GM23338 (cell line): Measurements from ENCODE around the gene SPZ1. TPM values are rescaled to one million over a fixed set of nuclear protein-coding genes. Genes with fewer than 3 reads are reported as not detected.

Experiments
- ATAC-seq: fragments of 200-7000 bp; cut with Tn5 transposase; 3 replicates; pipeline ENCODE4 v1.9.1; 2020
- DNase-seq: peaks from one replicate; pipeline ENCODE4 v3.0.0-alpha.2; 2015; ENCODE audit warnings: low spot score
- H2AFZ ChIP-seq: fragments of 200-600 bp; sonication (generic); 2 replicates; pipeline ENCODE4 v1.8.0; 2016; ENCODE audit warnings: antibody characterized with exemption, mild to moderate bottlenecking, moderate library complexity
- H3F3A ChIP-seq: fragments of 200-600 bp; sonication (generic); replicated peaks from 2 replicates; pipeline ENCODE4 v1.8.0; 2017; ENCODE audit warnings: antibody characterized with exemption, mixed run types, low read depth
- H3K27ac ChIP-seq: fragments of 200-600 bp; sonication (generic); 2 replicates; pipeline ENCODE4 v1.6.1; 2016; ENCODE audit warnings: low read depth
- H3K27me3 ChIP-seq: fragments of 200-600 bp; sonication (generic); 2 replicates; pipeline ENCODE4 v1.8.0; 2016; ENCODE audit warnings: mild to moderate bottlenecking, mixed run types, moderate library complexity; ENCODE audit not compliant: insufficient read depth
- H3K36me3 ChIP-seq: fragments of 200-600 bp; sonication (generic); 2 replicates; pipeline ENCODE4 v1.8.0; 2016; ENCODE audit warnings: mild to moderate bottlenecking; ENCODE audit not compliant: insufficient read depth
- H3K4me1 ChIP-seq: fragments of 200-600 bp; sonication (generic); 2 replicates; pipeline ENCODE4 v1.8.0; 2016; ENCODE audit warnings: mild to moderate bottlenecking, moderate library complexity; ENCODE audit not compliant: insufficient read depth
- H3K4me2 ChIP-seq: fragments of 200-600 bp; sonication (generic); 2 replicates; pipeline ENCODE4 v1.7.1; 2017; ENCODE audit warnings: mixed run types
- H3K4me3 ChIP-seq: fragments of 200-600 bp; sonication (generic); 2 replicates; pipeline ENCODE4 v1.6.1; 2016; ENCODE audit warnings: mixed run types
- H3K79me2 ChIP-seq: fragments of 200-600 bp; sonication (generic); replicated peaks from 2 replicates; pipeline ENCODE4 v1.8.0; 2017; ENCODE audit warnings: mild to moderate bottlenecking; ENCODE audit not compliant: insufficient read depth
- H3K9me2 ChIP-seq: fragments of 200-600 bp; sonication (generic); 2 replicates; pipeline ENCODE4 v1.8.0; 2017; ENCODE audit not compliant: insufficient read depth
- H4K20me1 ChIP-seq: fragments of 200-600 bp; sonication (generic); replicated peaks from 2 replicates; pipeline ENCODE4 v1.8.0; 2017; ENCODE audit warnings: mild to moderate bottlenecking; ENCODE audit not compliant: insufficient read depth
- H3K27ac Mint-ChIP-seq: 2 replicates; pipeline ENCODE4 v1.8.0; 2020; ENCODE audit warnings: inconsistent platforms, mild to moderate bottlenecking, moderate library complexity, mixed read lengths
- H3K27me3 Mint-ChIP-seq: 3 replicates; pipeline ENCODE4 v1.8.0; 2022; ENCODE audit warnings: low read depth, mild to moderate bottlenecking, moderate library complexity, mixed read lengths, inconsistent platforms; ENCODE audit not compliant: insufficient read depth, poor library complexity
- H3K36me3 Mint-ChIP-seq: 3 replicates; pipeline ENCODE4 v1.8.0; 2021; ENCODE audit warnings: low read depth, mild to moderate bottlenecking, inconsistent platforms, moderate library complexity, mixed read lengths
- H3K4me1 Mint-ChIP-seq: 3 replicates; pipeline ENCODE4 v1.8.0; 2020; ENCODE audit warnings: mild to moderate bottlenecking, inconsistent platforms, mixed read lengths
- H3K4me3 Mint-ChIP-seq: 3 replicates; pipeline ENCODE4 v1.8.0; 2021; ENCODE audit warnings: moderate library complexity, mild to moderate bottlenecking, inconsistent platforms, mixed read lengths
- H3K9me3 Mint-ChIP-seq: 3 replicates; pipeline ENCODE4 v1.8.0; 2020; ENCODE audit warnings: moderate library complexity, mild to moderate bottlenecking, inconsistent platforms, mixed read lengths
- CREB1 ChIP-seq: fragments of 250-450 bp; sonication (Bioruptor Pico); IDR thresholded peaks from 2 replicates; pipeline ENCODE4 v1.5.0; 2020; ENCODE audit warnings: low read depth, mild to moderate bottlenecking, moderate library complexity
- CTCF ChIP-seq, 2 experiments: fragments of 200-600 bp in 1 of 2; sonication (generic) in 1 of 2; conservative IDR thresholded peaks; 2 replicates each; pipeline versions ENCODE4 v1.5.1 to v1.6.1; 2016 to 2017; ENCODE audit warnings: antibody characterized with exemption in 2 of 2, low read depth in 2 of 2, mild to moderate bottlenecking in 2 of 2, moderate library complexity in 1 of 2
- EZH2phosphoT487 ChIP-seq: fragments of 200-600 bp; sonication (generic); IDR thresholded peaks from one replicate; pipeline ENCODE4 v1.8.1; 2018; ENCODE audit warnings: antibody characterized with exemption; ENCODE audit not compliant: unreplicated experiment
- JUNB ChIP-seq: IDR thresholded peaks from one replicate; pipeline ENCODE4 v1.6.1; 2016; ENCODE audit warnings: antibody characterized with exemption; ENCODE audit not compliant: unreplicated experiment
- NANOG ChIP-seq: IDR thresholded peaks from 2 replicates; pipeline ENCODE4 v1.6.1; 2016; ENCODE audit warnings: antibody characterized with exemption, borderline replicate concordance
- POLR2AphosphoS5 ChIP-seq: IDR thresholded peaks from 2 replicates; pipeline ENCODE4 v1.6.1; 2016; ENCODE audit warnings: antibody characterized with exemption, low read depth
- STAT1 ChIP-seq: IDR thresholded peaks from one replicate; pipeline ENCODE4 v1.6.1; 2016; ENCODE audit warnings: antibody characterized with exemption; ENCODE audit not compliant: unreplicated experiment
- ZNF114 ChIP-seq: fragments of 250-450 bp; sonication (Bioruptor Pico); IDR thresholded peaks from 2 replicates; pipeline ENCODE4 v1.5.0; 2020; ENCODE audit warnings: mild to moderate bottlenecking, moderate library complexity
- ZNF331 ChIP-seq: fragments of 250-450 bp; sonication (Bioruptor Pico); IDR thresholded peaks from 2 replicates; pipeline ENCODE4 v1.5.0; 2020; ENCODE audit warnings: low read depth, mild to moderate bottlenecking, moderate library complexity
- polyA plus RNA-seq: library from polyadenylated mRNA; unstranded; fragments of >200 nt; fragmentation: Nextera tagmentation; extraction: Ambion mirVana; gene quantifications from 2 replicates; pipeline ENCODE4 v1.2.1, GENCODE V29; 2016
- total RNA-seq: library from RNA; depleted of rRNA; stranded (reverse); fragments of >200 nt; shearing (Covaris generic); gene quantifications from 2 replicates; pipeline ENCODE4 v1.2.3, GENCODE V29; 2014
- TF ChIP-seq, protein P1 (sequence below): IDR thresholded peaks from one replicate; pipeline ENCODE4 v1.6.1; 2018; ENCODE audit warnings: antibody characterized with exemption; ENCODE audit not compliant: unreplicated experiment
- TF ChIP-seq, protein P2 (sequence below): IDR thresholded peaks from 2 replicates; pipeline ENCODE4 v1.6.1; 2016; ENCODE audit warnings: antibody characterized with exemption
- TF ChIP-seq, protein P3 (sequence below): fragments of 250-450 bp; sonication (Bioruptor Pico); IDR thresholded peaks from 2 replicates; pipeline ENCODE4 v1.5.0; 2020; ENCODE audit warnings: mild to moderate bottlenecking, moderate library complexity

SPZ1 gene
- total and polyA plus RNA-seq, 2 experiments from 2014 or later, result not detected

DNA sequence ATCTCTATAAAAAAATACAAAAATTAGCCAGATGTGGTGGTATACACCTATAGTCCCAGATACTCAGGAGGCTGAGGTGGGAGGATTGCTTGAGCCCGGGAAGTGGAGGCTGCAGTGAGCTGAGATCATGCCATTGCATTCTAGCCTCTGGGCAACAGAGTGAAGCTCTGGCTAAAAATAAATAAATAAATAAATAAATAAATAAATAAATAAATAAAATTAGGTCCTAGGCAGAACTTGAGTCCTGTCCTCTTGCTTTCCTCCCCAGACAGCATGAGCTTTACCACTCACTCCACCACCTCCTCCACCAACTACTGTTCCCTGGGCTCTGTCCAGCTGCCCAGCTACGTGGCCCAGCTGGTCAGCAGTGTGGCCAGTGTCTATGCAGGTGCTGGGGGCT, 31.6 kb upstream of the SPZ1 start (continued):
- TF ChIP-seq, protein P1, sequence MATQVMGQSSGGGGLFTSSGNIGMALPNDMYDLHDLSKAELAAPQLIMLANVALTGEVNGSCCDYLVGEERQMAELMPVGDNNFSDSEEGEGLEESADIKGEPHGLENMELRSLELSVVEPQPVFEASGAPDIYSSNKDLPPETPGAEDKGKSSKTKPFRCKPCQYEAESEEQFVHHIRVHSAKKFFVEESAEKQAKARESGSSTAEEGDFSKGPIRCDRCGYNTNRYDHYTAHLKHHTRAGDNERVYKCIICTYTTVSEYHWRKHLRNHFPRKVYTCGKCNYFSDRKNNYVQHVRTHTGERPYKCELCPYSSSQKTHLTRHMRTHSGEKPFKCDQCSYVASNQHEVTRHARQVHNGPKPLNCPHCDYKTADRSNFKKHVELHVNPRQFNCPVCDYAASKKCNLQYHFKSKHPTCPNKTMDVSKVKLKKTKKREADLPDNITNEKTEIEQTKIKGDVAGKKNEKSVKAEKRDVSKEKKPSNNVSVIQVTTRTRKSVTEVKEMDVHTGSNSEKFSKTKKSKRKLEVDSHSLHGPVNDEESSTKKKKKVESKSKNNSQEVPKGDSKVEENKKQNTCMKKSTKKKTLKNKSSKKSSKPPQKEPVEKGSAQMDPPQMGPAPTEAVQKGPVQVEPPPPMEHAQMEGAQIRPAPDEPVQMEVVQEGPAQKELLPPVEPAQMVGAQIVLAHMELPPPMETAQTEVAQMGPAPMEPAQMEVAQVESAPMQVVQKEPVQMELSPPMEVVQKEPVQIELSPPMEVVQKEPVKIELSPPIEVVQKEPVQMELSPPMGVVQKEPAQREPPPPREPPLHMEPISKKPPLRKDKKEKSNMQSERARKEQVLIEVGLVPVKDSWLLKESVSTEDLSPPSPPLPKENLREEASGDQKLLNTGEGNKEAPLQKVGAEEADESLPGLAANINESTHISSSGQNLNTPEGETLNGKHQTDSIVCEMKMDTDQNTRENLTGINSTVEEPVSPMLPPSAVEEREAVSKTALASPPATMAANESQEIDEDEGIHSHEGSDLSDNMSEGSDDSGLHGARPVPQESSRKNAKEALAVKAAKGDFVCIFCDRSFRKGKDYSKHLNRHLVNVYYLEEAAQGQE, result no peak
- TF ChIP-seq NANOG (no peak), JUNB (no peak), ZNF331 (CRISPR knock-in tag) (no peak), CTCF (conservative IDR thresholded peaks at IDR 0.05; ENCODE audit: low read depth in 2 of 2) (no peak), ZNF114 (CRISPR knock-in tag) (no peak), EZH2phosphoT487 (no peak)
- TF ChIP-seq, protein P2, sequence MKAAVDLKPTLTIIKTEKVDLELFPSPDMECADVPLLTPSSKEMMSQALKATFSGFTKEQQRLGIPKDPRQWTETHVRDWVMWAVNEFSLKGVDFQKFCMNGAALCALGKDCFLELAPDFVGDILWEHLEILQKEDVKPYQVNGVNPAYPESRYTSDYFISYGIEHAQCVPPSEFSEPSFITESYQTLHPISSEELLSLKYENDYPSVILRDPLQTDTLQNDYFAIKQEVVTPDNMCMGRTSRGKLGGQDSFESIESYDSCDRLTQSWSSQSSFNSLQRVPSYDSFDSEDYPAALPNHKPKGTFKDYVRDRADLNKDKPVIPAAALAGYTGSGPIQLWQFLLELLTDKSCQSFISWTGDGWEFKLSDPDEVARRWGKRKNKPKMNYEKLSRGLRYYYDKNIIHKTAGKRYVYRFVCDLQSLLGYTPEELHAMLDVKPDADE, result no peak

- H3F3A ChIP-seq, result no peaks in the 10 kb centered on the region
- Mint-ChIP-seq H3K4me1 (peaks cover 5% of the 10 kb centered on the region), H3K36me3 (no peaks in the 10 kb centered on the region), H3K27me3 (peaks cover 3% of the 10 kb centered on the region), H3K27ac (no peak overlapping the region), H3K9me3 (peaks cover 4% of the 10 kb centered on the region; the same call in 2 of the 3 replicates), H3K4me3 (no peak overlapping the region)
- H3K4me2 ChIP-seq, result no peak overlapping the region
- no peak for ATAC-seq
- no peaks in the 10 kb centered on the region for H4K20me1 ChIP-seq
- no peaks in the 10 kb centered on the region for H3K4me1 ChIP-seq
- no peaks in the 10 kb centered on the region for H3K27me3 ChIP-seq
- H2AFZ ChIP-seq, result no peak overlapping the region
- H3K79me2 ChIP-seq, result no peaks in the 10 kb centered on the region
- H3K9me2 ChIP-seq, result peaks cover 15% of the 10 kb centered on the region
- no peaks in the 10 kb centered on the region for H3K36me3 ChIP-seq
- no peak overlapping the region for H3K4me3 ChIP-seq
- no peak overlapping the region for H3K27ac ChIP-seq
- no peak for DNase-seq
- TF ChIP-seq EZH2phosphoT487 (no peak), POLR2AphosphoS5 (no peak), STAT1 (no peak), CREB1 (CRISPR knock-in tag) (no peak)
- TF ChIP-seq, protein P3, sequence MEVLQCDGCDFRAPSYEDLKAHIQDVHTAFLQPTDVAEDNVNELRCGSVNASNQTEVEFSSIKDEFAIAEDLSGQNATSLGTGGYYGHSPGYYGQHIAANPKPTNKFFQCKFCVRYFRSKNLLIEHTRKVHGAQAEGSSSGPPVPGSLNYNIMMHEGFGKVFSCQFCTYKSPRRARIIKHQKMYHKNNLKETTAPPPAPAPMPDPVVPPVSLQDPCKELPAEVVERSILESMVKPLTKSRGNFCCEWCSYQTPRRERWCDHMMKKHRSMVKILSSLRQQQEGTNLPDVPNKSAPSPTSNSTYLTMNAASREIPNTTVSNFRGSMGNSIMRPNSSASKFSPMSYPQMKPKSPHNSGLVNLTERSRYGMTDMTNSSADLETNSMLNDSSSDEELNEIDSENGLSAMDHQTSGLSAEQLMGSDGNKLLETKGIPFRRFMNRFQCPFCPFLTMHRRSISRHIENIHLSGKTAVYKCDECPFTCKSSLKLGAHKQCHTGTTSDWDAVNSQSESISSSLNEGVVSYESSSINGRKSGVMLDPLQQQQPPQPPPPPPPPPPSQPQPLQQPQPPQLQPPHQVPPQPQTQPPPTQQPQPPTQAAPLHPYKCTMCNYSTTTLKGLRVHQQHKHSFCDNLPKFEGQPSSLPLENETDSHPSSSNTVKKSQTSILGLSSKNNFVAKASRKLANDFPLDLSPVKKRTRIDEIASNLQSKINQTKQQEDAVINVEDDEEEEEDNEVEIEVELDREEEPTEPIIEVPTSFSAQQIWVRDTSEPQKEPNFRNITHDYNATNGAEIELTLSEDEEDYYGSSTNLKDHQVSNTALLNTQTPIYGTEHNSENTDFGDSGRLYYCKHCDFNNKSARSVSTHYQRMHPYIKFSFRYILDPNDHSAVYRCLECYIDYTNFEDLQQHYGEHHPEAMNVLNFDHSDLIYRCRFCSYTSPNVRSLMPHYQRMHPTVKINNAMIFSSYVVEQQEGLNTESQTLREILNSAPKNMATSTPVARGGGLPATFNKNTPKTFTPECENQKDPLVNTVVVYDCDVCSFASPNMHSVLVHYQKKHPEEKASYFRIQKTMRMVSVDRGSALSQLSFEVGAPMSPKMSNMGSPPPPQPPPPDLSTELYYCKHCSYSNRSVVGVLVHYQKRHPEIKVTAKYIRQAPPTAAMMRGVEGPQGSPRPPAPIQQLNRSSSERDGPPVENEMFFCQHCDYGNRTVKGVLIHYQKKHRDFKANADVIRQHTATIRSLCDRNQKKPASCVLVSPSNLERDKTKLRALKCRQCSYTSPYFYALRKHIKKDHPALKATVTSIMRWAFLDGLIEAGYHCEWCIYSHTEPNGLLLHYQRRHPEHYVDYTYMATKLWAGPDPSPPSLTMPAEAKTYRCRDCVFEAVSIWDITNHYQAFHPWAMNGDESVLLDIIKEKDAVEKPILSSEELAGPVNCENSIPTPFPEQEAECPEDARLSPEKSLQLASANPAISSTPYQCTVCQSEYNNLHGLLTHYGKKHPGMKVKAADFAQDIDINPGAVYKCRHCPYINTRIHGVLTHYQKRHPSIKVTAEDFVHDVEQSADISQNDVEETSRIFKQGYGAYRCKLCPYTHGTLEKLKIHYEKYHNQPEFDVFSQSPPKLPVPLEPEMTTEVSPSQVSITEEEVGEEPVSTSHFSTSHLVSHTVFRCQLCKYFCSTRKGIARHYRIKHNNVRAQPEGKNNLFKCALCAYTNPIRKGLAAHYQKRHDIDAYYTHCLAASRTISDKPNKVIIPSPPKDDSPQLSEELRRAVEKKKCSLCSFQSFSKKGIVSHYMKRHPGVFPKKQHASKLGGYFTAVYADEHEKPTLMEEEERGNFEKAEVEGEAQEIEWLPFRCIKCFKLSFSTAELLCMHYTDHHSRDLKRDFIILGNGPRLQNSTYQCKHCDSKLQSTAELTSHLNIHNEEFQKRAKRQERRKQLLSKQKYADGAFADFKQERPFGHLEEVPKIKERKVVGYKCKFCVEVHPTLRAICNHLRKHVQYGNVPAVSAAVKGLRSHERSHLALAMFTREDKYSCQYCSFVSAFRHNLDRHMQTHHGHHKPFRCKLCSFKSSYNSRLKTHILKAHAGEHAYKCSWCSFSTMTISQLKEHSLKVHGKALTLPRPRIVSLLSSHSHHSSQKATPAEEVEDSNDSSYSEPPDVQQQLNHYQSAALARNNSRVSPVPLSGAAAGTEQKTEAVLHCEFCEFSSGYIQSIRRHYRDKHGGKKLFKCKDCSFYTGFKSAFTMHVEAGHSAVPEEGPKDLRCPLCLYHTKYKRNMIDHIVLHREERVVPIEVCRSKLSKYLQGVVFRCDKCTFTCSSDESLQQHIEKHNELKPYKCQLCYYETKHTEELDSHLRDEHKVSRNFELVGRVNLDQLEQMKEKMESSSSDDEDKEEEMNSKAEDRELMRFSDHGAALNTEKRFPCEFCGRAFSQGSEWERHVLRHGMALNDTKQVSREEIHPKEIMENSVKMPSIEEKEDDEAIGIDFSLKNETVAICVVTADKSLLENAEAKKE (CRISPR knock-in tag), result no peak
- TF ChIP-seq, protein P2, result no peak
Observed at GRCh38 chr5:80289320-80289719, 30.5 kb upstream of the SPZ1 start.
